ENCODE data around the gene CCDC57.
A peak's percentile ranks its signal among the peaks of the same experiment; 100 is the strongest.

DNA sequence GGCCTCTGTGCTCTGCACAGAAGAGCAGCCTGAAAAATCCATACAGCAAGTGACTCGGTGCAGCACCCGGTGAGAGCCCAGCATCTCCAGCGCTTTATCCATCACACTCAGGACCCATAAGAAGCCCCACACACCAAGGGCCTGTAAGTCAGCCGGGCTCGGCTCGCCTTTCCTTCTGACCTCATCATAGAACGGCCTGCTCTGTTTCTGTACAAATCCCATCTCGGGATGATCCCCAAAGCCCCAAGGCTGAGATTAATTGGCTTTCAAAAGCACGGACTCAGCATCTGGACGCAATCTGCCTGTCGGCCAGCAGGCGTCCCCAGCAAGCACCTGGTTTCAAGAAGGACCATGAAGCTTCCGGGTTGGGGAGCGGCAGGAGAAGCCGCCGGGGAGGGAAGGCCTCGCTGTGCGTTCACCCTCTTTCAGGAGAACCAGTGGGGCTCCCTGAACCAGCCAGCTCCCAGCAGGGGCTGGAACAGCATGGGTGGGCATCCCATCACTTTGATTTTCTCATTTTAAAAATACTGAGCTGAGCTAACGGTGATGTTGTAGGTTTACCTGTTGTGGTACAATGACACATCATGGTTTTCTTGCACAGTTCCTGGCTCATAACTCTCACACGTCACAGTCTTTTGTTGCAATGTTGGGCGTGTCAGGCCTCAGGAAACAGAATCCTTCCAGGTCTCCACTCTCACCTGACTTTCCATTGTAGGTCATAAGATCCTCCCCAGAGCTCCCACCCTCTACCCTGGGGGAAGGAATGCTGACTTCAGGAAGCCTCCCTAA is 6.7 kb downstream of the CCDC57 start:
- TF ChIP-seq, protein P1, sequence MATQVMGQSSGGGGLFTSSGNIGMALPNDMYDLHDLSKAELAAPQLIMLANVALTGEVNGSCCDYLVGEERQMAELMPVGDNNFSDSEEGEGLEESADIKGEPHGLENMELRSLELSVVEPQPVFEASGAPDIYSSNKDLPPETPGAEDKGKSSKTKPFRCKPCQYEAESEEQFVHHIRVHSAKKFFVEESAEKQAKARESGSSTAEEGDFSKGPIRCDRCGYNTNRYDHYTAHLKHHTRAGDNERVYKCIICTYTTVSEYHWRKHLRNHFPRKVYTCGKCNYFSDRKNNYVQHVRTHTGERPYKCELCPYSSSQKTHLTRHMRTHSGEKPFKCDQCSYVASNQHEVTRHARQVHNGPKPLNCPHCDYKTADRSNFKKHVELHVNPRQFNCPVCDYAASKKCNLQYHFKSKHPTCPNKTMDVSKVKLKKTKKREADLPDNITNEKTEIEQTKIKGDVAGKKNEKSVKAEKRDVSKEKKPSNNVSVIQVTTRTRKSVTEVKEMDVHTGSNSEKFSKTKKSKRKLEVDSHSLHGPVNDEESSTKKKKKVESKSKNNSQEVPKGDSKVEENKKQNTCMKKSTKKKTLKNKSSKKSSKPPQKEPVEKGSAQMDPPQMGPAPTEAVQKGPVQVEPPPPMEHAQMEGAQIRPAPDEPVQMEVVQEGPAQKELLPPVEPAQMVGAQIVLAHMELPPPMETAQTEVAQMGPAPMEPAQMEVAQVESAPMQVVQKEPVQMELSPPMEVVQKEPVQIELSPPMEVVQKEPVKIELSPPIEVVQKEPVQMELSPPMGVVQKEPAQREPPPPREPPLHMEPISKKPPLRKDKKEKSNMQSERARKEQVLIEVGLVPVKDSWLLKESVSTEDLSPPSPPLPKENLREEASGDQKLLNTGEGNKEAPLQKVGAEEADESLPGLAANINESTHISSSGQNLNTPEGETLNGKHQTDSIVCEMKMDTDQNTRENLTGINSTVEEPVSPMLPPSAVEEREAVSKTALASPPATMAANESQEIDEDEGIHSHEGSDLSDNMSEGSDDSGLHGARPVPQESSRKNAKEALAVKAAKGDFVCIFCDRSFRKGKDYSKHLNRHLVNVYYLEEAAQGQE (IDR thresholded peaks at IDR 0.05; ENCODE audit: insufficient read depth in 1 of 2, low read depth in 2 of 2, low read length in 2 of 2), result no peak
- no peak for TF ChIP-seq TAF1 (IDR thresholded peaks at IDR 0.05; ENCODE audit: borderline replicate concordance, insufficient read depth, low read length)
- TF ChIP-seq POLR2AphosphoS5 (IDR thresholded peaks at IDR 0.05; ENCODE audit: low read depth, low read length), result peak; percentile 58; the same call in 1 of the 2 replicates
- no peak for TF ChIP-seq SIN3A (IDR thresholded peaks at IDR 0.05; ENCODE audit: borderline replicate concordance, insufficient read depth, low read length)

Measured in PFSK-1 (cell line).